Fibroblast of lung (primary cell): ENCODE data around the gene DHCR24. TPM values are rescaled to one million over a fixed set of nuclear protein-coding genes. Genes with fewer than 3 reads are reported as not detected.

Source experiments
- DNase-seq, 2 donors: peaks; one replicate each; pipeline versions ENCODE4 v3.0.0 to v3.0.0-alpha.2; 2010; ENCODE audit warnings: low read depth in 2 of 2
- H2AFZ ChIP-seq: 2 replicates; pipeline ENCODE4 v1.5.1; 2012; ENCODE audit warnings: low read length, control low read depth, inconsistent platforms
- H3K27ac ChIP-seq: 2 replicates; pipeline ENCODE4 v1.5.1; 2011; ENCODE audit warnings: low read length, control low read depth; ENCODE audit not compliant: insufficient read depth
- H3K27me3 ChIP-seq: 2 replicates; pipeline ENCODE4 v1.5.1; 2011; ENCODE audit warnings: mild to moderate bottlenecking, low read length; ENCODE audit not compliant: control insufficient read depth, insufficient read depth
- H3K36me3 ChIP-seq: 2 replicates; pipeline ENCODE4 v1.5.1; 2011; ENCODE audit warnings: low read length; ENCODE audit not compliant: control insufficient read depth, insufficient read depth
- H3K4me1 ChIP-seq: 2 replicates; pipeline ENCODE4 v1.5.1; 2011; ENCODE audit warnings: low read length; ENCODE audit not compliant: control insufficient read depth, insufficient read depth; ENCODE audit errors: extremely low read depth
- H3K4me2 ChIP-seq: 2 replicates; pipeline ENCODE4 v1.5.1; 2011; ENCODE audit warnings: low read length, control low read depth; ENCODE audit not compliant: insufficient read depth; ENCODE audit errors: extremely low read depth
- H3K4me3 ChIP-seq, 4 experiments: fragments of 200-600 bp in 1 of 4; sonication (generic) in 1 of 4; replicated peaks in 1 of 4; 2 replicates each; pipeline ENCODE4 v1.5.1; 2011 to 2016; ENCODE audit warnings: low read length in 4 of 4, low read depth in 3 of 4, mild to moderate bottlenecking in 3 of 4, control low read depth in 2 of 4, inconsistent platforms in 1 of 4, mixed read lengths in 1 of 4; ENCODE audit not compliant: insufficient read depth in 1 of 4; ENCODE audit errors: control extremely low read depth in 1 of 4
- H3K79me2 ChIP-seq: 2 replicates; pipeline ENCODE4 v1.5.1; 2012; ENCODE audit warnings: mild to moderate bottlenecking, low read length, inconsistent platforms; ENCODE audit not compliant: control insufficient read depth, insufficient read depth
- H3K9ac ChIP-seq: 2 replicates; pipeline ENCODE4 v1.5.1; 2011; ENCODE audit warnings: mild to moderate bottlenecking, low read length, control low read depth; ENCODE audit not compliant: insufficient read depth
- H3K9me3 ChIP-seq: 2 replicates; pipeline ENCODE4 v1.5.1; 2012; ENCODE audit warnings: low read depth, low read length; ENCODE audit not compliant: control insufficient read depth, insufficient read depth
- H4K20me1 ChIP-seq: 2 replicates; pipeline ENCODE4 v1.5.1; 2011; ENCODE audit warnings: low read length; ENCODE audit not compliant: control insufficient read depth, insufficient read depth; ENCODE audit errors: extremely low read depth
- EZH2 ChIP-seq: IDR thresholded peaks from 2 replicates; pipeline ENCODE4 v1.5.1; 2012; ENCODE audit warnings: low read length, control low read depth, mild to moderate bottlenecking; ENCODE audit errors: missing control alignments
- polyA minus RNA-seq: library from RNA; depleted of rRNA, polyadenylated mRNA; stranded (reverse); fragments of >200 nt; gene quantifications from 2 replicates; pipeline ENCODE4 v1.2.3, GENCODE V29; 2011; ENCODE audit warnings: low replicate concordance
- polyA plus RNA-seq, 2 donors: library from polyadenylated mRNA; depleted of rRNA in 1 of 2; stranded (reverse) in 1 of 2; unstranded in 1 of 2; fragments of >200 nt; gene quantifications; 2 replicates each; pipeline ENCODE4 v1.2.1, GENCODE V29; 2011 to 2012; ENCODE audit warnings: missing spikeins in 1 of 2
- total RNA-seq: library from RNA; depleted of rRNA; stranded (reverse); fragments of >200 nt; gene quantifications from 2 replicates; pipeline ENCODE4 v1.2.1, GENCODE V29; 2014
- TF ChIP-seq, protein P1 (sequence below), 2 donors: IDR thresholded peaks in 1 of 2; conservative IDR thresholded peaks in 1 of 2; 1 replicate in 1 of 2; 2 replicates in 1 of 2; pipeline ENCODE4 v1.5.1; 2011 to 2012; ENCODE audit warnings: low read length in 2 of 2, control low read depth in 1 of 2, inconsistent platforms in 1 of 2, low read depth in 1 of 2, mild to moderate bottlenecking in 1 of 2

The DHCR24 gene, protein sequence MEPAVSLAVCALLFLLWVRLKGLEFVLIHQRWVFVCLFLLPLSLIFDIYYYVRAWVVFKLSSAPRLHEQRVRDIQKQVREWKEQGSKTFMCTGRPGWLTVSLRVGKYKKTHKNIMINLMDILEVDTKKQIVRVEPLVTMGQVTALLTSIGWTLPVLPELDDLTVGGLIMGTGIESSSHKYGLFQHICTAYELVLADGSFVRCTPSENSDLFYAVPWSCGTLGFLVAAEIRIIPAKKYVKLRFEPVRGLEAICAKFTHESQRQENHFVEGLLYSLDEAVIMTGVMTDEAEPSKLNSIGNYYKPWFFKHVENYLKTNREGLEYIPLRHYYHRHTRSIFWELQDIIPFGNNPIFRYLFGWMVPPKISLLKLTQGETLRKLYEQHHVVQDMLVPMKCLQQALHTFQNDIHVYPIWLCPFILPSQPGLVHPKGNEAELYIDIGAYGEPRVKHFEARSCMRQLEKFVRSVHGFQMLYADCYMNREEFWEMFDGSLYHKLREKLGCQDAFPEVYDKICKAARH
- total RNA-seq (98.9 and 329 TPM in 2 replicates), polyA plus RNA-seq (217 and 314 TPM in 2 replicates), polyA minus RNA-seq (1,689 and 1,763 TPM in 2 replicates)
- polyA plus RNA-seq (2012) = 225 and 293 TPM in 2 replicates

DNA sequence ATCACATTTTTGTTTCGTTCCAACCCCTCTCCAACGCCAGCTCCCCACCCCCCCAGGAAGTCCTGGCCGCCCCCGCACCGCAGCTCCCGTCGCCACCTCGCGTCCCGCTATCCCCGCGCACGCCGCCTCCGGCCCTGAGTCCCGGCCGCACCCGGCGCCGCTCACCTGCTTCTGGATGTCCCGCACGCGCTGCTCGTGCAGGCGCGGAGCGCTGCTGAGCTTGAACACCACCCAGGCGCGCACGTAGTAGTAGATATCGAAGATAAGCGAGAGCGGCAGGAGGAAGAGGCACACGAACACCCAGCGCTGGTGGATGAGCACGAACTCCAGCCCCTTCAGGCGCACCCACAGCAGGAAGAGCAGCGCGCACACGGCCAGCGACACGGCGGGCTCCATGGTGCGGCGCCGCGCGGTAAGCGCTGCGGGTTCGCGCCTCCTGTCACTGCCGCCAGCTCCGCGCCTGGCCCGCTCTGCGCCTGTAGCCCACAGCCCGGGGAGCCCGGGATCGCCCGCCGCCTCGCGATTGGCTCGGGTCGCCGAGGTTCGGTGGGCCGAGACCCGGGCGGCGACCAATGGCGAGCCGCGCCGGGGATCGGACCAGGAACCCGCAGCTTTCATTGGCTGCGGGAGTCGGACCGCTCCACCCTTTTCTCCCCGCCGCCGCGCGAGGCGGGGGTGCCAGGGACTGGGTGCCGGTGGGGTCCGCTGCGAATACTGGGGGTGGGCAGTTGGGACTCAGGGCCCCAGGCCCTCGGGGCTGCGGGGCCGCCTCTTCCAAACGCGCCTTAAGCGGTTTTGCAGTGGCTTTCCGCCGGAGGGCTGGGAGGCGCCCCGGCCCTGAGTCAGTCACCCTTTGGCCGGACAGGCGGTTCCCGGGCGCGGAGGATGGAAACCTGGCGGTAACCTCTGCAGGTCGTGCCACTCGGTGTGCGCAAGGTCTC is at the start of gene DHCR24:
Gene DHCR24 (minus strand): TSS at position 472 of the 941 bp plus-strand sequence. CDS start 76 bp downstream, at position 396.
- Histone ChIP-seq H3K4me2 (peak within 1 kb of the TSS; percentile 89), H3K9ac (peak within 1 kb of the TSS; percentile 70), H3K4me3 (peak within 1 kb of the TSS; percentile 88 to 96 (median 91))

DNA sequence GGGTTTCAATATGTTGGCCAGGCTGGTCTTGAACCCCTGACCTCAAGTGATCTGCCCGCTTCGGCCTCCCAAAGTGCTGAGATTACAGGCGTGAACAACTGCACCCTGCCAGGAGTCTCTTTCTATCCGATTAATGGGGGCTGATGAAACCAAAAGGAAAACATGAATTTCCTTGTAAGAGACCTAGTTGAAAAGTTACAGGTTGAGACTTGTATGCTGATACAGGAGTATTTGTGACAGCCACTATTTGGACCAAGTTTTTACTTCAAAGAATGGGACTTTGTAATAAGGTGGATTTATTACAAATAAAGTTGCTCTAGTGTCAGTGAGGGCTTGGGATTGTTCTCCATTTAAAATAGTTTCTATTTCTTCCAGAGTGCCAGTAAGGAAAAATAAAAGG is 49.8 kb upstream of the DHCR24 start:
- Histone ChIP-seq H4K20me1 (no peaks in the 10 kb centered on the region), H3K36me3 (no peaks in the 10 kb centered on the region), H3K4me2 (no peak overlapping the region), H3K9me3 (no peaks in the 10 kb centered on the region), H3K4me1 (peaks cover 8% of the 10 kb centered on the region), H3K79me2 (no peaks in the 10 kb centered on the region), H2AFZ (no peak overlapping the region), H3K27ac (no peak overlapping the region), H3K4me3 (no peak overlapping the region), H3K27me3 (no peaks in the 10 kb centered on the region), H3K9ac (no peak overlapping the region)
- no peak for DNase-seq
- TF ChIP-seq EZH2 = no peak
- TF ChIP-seq, protein P1, sequence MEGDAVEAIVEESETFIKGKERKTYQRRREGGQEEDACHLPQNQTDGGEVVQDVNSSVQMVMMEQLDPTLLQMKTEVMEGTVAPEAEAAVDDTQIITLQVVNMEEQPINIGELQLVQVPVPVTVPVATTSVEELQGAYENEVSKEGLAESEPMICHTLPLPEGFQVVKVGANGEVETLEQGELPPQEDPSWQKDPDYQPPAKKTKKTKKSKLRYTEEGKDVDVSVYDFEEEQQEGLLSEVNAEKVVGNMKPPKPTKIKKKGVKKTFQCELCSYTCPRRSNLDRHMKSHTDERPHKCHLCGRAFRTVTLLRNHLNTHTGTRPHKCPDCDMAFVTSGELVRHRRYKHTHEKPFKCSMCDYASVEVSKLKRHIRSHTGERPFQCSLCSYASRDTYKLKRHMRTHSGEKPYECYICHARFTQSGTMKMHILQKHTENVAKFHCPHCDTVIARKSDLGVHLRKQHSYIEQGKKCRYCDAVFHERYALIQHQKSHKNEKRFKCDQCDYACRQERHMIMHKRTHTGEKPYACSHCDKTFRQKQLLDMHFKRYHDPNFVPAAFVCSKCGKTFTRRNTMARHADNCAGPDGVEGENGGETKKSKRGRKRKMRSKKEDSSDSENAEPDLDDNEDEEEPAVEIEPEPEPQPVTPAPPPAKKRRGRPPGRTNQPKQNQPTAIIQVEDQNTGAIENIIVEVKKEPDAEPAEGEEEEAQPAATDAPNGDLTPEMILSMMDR (conservative IDR thresholded peaks at IDR 0.05 in 1 of 2, IDR thresholded peaks at IDR 0.05 in 1 of 2; ENCODE audit: low read depth in 1 of 2, low read length in 2 of 2) = no peak

More for the DNA sequence above, at the start of gene DHCR24:
- DNase-seq = peak; percentile 81
- Histone ChIP-seq H3K79me2 (peaks cover 38% of the 10 kb centered on the region), H4K20me1 (no peaks in the 10 kb centered on the region), H3K27me3 (no peaks in the 10 kb centered on the region), H2AFZ (peak within 1 kb of the TSS; percentile 86), H3K9me3 (no peaks in the 10 kb centered on the region), H3K27ac (peak within 1 kb of the TSS; percentile 65), H3K36me3 (peaks cover 9% of the 10 kb centered on the region), H3K4me1 (peaks cover 15% of the 10 kb centered on the region)
- TF ChIP-seq EZH2 = no peak
- TF ChIP-seq, protein P1 (conservative IDR thresholded peaks at IDR 0.05 in 1 of 2, IDR thresholded peaks at IDR 0.05 in 1 of 2; ENCODE audit: low read depth in 1 of 2, low read length in 2 of 2) = no peak
